Measurements from ENCODE around the gene PPIC.

- TF ChIP-seq, protein P1, sequence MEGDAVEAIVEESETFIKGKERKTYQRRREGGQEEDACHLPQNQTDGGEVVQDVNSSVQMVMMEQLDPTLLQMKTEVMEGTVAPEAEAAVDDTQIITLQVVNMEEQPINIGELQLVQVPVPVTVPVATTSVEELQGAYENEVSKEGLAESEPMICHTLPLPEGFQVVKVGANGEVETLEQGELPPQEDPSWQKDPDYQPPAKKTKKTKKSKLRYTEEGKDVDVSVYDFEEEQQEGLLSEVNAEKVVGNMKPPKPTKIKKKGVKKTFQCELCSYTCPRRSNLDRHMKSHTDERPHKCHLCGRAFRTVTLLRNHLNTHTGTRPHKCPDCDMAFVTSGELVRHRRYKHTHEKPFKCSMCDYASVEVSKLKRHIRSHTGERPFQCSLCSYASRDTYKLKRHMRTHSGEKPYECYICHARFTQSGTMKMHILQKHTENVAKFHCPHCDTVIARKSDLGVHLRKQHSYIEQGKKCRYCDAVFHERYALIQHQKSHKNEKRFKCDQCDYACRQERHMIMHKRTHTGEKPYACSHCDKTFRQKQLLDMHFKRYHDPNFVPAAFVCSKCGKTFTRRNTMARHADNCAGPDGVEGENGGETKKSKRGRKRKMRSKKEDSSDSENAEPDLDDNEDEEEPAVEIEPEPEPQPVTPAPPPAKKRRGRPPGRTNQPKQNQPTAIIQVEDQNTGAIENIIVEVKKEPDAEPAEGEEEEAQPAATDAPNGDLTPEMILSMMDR (conservative IDR thresholded peaks at IDR 0.05; ENCODE audit: low read length): no peak
- no peak for TF ChIP-seq EZH2phosphoT487 (IDR thresholded peaks at IDR 0.05; ENCODE audit: borderline replicate concordance, low read depth, low read length)
Observed at GRCh38 chr5:123047706-123048105, 11.2 kb upstream of the PPIC start.

Data from OCI-LY7 (cell line).